H7 (cell line): ENCODE results near the gene SLC15A3. TPM values are rescaled to one million over a fixed set of nuclear protein-coding genes. Genes with fewer than 3 reads are reported as not detected.

ENCODE experiments used
- DNase-seq: peaks from one replicate; pipeline ENCODE4 v3.0.0; 2012
- H3K27me3 ChIP-seq: 2 replicates; pipeline ENCODE4 v1.6.0; 2011; ENCODE audit warnings: mild to moderate bottlenecking, low read length; ENCODE audit not compliant: control insufficient read depth, insufficient read depth
- H3K36me3 ChIP-seq: replicated peaks from 2 replicates; pipeline ENCODE4 v1.5.1; 2011; ENCODE audit warnings: low read length; ENCODE audit not compliant: control insufficient read depth, insufficient read depth
- H3K4me3 ChIP-seq: 2 replicates; pipeline ENCODE4 v1.5.1; 2011; ENCODE audit warnings: low read depth, mild to moderate bottlenecking, control low read depth, low read length, moderate library complexity; ENCODE audit not compliant: insufficient read depth
- total RNA-seq: library from RNA; depleted of rRNA; stranded (reverse); fragments of >200 nt; shearing (Covaris generic); gene quantifications from 2 replicates; pipeline ENCODE4 v1.2.3, GENCODE V29; 2014

Gene SLC15A3
- total RNA-seq, 1 experiment from 2014 or later = 6.1 TPM

DNA sequence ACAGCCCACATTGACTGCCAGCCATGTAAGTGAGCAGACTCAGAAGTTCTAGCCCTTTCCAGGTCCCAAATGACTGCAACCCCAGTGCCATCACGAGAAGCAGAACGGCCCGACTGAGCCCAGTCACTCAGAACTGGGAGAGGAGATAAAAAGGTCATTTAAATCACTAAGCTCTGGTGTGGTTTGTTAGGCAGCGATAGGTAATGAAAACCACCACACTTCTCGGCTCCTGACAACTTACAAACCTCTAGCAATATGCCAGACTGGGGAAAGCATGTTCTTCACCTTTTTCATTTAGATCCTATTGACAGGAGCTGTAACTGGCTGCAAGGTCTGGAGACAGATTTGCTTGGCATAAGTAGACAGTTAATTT is 6.7 kb downstream of the SLC15A3 start:
- Histone ChIP-seq H3K36me3 (peaks cover 2% of the 10 kb centered on the region; the same call in 1 of the 2 replicates), H3K4me3 (no peak overlapping the region), H3K27me3 (peaks cover 5% of the 10 kb centered on the region)
- no peak for DNase-seq

- peak; percentile 71 for DNase-seq
- Histone ChIP-seq H3K36me3 (peaks cover 2% of the 10 kb centered on the region; the same call in 1 of the 2 replicates), H3K27me3 (peaks cover 2% of the 10 kb centered on the region; the same call in 1 of the 2 replicates), H3K4me3 (no peak overlapping the region)
Measured at GRCh38 chr11:60944490-60945294, 7.3 kb downstream of the SLC15A3 start.

DNA sequence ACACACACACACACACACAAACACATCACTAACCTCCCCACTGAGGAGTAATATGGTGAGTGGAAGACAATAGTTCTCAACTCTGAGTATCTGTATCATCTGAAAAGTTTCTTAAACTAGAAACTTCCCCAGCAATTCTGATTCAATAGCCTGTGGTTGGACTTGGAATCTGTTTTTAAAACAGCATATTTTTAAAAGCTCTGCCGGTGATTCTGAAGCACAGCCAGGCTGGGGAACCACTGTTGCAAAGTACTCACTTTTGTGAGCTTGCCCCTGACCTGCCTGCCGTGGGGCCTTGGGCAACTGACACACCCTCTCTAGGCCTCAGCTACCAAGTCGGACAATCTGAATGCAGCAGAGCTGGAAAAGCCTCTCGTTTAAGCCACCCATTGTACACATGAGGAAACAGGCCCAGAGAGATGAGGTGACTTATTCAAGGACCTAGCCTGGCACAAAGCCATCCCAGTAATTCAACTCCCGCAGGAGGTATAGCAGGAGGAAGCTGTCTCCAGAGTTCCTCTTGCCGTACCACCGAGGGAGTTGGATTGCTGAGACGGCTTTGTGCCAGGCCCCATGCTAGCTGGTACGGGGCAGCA is 8.9 kb downstream of the SLC15A3 start:
- DNase-seq = no peak
- Histone ChIP-seq H3K27me3 (no peaks in the 10 kb centered on the region), H3K4me3 (no peak overlapping the region), H3K36me3 (peaks cover 2% of the 10 kb centered on the region; the same call in 1 of the 2 replicates)

GRCh38 chr11:60942219-60942618 is 9.8 kb downstream of the SLC15A3 start:
- no peaks in the 10 kb centered on the region for H3K27me3 ChIP-seq
- DNase-seq = peak; percentile 5

GRCh38 chr11:60941371-60942119 is 10.4 kb downstream of the SLC15A3 start:
- Histone ChIP-seq H3K27me3 (no peaks in the 10 kb centered on the region), H3K36me3 (peaks cover 2% of the 10 kb centered on the region; the same call in 1 of the 2 replicates), H3K4me3 (no peak overlapping the region)
- DNase-seq = peak; percentile 16

More at GRCh38 chr11:60942219-60942618, 9.8 kb downstream of the SLC15A3 start:
- peaks cover 2% of the 10 kb centered on the region; the same call in 1 of the 2 replicates for H3K36me3 ChIP-seq
- no peak overlapping the region for H3K4me3 ChIP-seq

DNA sequence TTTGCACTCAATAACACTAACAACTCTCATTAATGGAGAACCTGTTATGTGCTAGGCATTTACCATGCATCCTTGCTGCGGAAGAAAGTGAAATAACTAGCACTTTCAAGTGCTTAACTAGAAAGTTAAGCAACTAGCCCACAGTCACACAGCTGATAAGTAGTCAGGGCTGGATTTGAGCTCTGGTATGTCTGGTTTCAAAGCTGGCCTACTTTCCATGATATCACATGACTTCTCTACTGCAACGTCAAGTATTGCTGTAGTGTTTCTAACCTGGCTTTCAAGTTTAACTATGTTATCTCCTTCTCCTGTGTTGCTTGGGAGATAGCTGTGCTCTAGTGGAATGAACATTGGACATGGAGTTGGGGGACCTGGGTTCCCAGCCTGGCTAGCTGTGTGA is 12.1 kb downstream of the SLC15A3 start:
- H3K4me3 ChIP-seq = no peak overlapping the region
- H3K27me3 ChIP-seq = no peaks in the 10 kb centered on the region
- peaks cover 4% of the 10 kb centered on the region for H3K36me3 ChIP-seq
- no peak for DNase-seq

DNA sequence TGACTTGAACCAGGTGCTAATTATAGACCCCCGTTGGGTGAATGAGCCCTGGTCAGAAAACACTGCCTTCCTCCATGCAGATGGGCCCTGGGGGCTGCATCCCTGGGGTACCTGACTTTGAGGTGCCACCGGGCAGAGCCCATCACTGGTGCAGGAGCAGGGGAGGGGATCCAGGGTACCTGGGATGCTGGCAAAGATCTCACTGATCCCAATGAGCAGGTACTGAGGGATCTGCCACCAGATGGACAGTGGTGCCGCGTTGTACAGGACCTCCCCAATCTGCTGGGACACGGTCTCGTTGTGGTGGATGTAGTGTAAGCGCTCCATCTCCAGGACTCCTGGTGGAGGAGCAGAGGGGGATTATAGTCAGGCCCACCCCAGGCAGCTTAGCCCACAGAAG is 12.7 kb downstream of the SLC15A3 start:
- H3K4me3 ChIP-seq = no peak overlapping the region
- peak; percentile 25 for DNase-seq
- H3K36me3 ChIP-seq = peaks cover 4% of the 10 kb centered on the region
- no peaks in the 10 kb centered on the region for H3K27me3 ChIP-seq

DNA sequence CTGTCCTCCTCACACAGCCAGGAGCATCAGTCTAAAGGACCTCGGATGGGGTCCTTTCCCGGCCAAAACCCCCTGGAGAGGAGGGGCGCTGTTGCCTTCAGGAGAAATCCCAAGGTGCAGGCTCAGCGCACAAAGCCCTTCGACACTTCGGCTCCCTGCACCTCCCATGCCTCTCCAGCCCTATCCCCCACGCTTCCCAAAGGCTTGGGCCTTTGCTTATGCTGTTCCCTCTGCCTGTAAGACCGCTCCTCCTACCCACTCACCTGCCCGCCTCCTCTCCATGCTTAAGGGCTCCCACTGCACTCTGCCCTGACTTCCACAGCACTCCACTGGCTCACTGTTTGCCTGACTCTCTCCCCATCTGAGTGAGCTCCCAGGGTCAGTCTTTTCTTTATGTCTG is 13.5 kb downstream of the SLC15A3 start:
- Histone ChIP-seq H3K36me3 (peaks cover 4% of the 10 kb centered on the region), H3K4me3 (no peak overlapping the region), H3K27me3 (no peaks in the 10 kb centered on the region)
- peak; percentile 59 for DNase-seq

GRCh38 chr11:60937811-60938210 is 14.2 kb downstream of the SLC15A3 start:
- no peak overlapping the region for H3K4me3 ChIP-seq
- peaks cover 4% of the 10 kb centered on the region for H3K36me3 ChIP-seq
- peak; percentile 51 for DNase-seq
- no peaks in the 10 kb centered on the region for H3K27me3 ChIP-seq

- Histone ChIP-seq H3K36me3 (peaks cover 5% of the 10 kb centered on the region), H3K4me3 (no peak overlapping the region), H3K27me3 (no peaks in the 10 kb centered on the region)
- DNase-seq = peak; percentile 41
Measured at GRCh38 chr11:60937144-60937527, 14.8 kb downstream of the SLC15A3 start.

GRCh38 chr11:60936467-60937143 is 15.4 kb downstream of the SLC15A3 start:
- Histone ChIP-seq H3K4me3 (no peak overlapping the region), H3K36me3 (peaks cover 6% of the 10 kb centered on the region), H3K27me3 (no peaks in the 10 kb centered on the region)
- DNase-seq = peak; percentile 58

GRCh38 chr11:60935676-60936442 is 16.1 kb downstream of the SLC15A3 start:
- Histone ChIP-seq H3K36me3 (peaks cover 9% of the 10 kb centered on the region), H3K4me3 (no peak overlapping the region), H3K27me3 (no peaks in the 10 kb centered on the region)
- no peak for DNase-seq

DNA sequence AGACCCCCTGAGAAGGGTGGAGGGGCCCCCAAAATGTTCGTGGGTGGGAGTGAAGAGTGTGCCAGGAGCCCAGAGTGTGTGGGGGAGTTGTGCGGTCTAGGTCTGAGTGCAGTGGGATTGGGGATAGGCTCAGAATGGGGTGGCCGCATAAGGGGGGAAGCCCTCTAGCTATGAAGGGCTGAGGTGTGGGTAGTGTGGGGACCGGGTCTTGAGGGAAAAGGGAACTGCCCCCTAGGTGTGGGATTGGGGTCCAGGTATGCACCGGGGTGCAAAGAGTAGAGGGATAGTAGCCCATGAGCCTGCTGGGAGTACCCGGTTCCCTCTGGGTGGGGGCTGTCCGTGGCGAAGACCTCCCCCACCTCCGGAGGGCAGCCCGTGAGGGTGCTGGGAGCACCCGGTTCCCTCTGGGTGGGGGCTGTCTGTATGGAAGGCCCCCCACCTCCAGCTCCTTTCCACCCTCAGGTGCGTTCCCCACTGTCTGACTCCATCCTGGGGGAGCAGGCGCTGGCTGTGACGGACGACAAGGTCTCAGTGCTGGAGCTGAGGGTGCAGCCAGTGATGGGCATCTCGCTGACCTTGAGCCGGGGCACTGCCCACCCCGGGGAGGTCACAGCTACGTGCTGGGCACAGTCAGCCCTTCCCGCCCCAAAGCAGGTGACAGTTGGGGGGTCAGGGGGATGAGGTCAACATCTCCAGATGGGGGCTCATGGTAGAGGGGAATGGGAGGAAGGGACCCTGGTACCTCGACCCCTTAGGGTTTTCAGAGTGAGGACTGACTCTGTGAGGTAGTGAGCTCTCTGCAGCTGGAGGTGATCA is 17.0 kb downstream of the SLC15A3 start:
- no peaks in the 10 kb centered on the region for H3K27me3 ChIP-seq
- no peak overlapping the region for H3K4me3 ChIP-seq
- H3K36me3 ChIP-seq = peaks cover 12% of the 10 kb centered on the region
- no peak for DNase-seq
